OCI-LY1 (cell line): ENCODE data around the gene RILP.
A peak's percentile ranks its signal among the peaks of the same experiment; 100 is the strongest.

Source experiments
- H2AFZ ChIP-seq: fragments of 200-600 bp; sonication (generic), shearing (Covaris generic); 2 replicates; pipeline ENCODE4 v1.6.0; 2014; ENCODE audit warnings: antibody characterized with exemption, mild to moderate bottlenecking, low read length
- H3F3A ChIP-seq: fragments of 200-600 bp; sonication (generic), shearing (Covaris generic); 2 replicates; pipeline ENCODE4 v1.6.0; 2014; ENCODE audit warnings: mild to moderate bottlenecking, antibody characterized with exemption, low read length, moderate library complexity; ENCODE audit not compliant: insufficient read depth
- H3K27ac ChIP-seq: fragments of 200-600 bp; sonication (generic); 2 replicates; pipeline ENCODE4 v1.5.1; 2014; ENCODE audit warnings: low read length, mixed run types, mild to moderate bottlenecking, low read depth; ENCODE audit not compliant: poor library complexity, severe bottlenecking
- H3K27me3 ChIP-seq: fragments of 200-600 bp; sonication (generic); 2 replicates; pipeline ENCODE4 v1.6.0; 2014; ENCODE audit warnings: antibody characterized with exemption, mild to moderate bottlenecking, low read length, moderate library complexity; ENCODE audit not compliant: insufficient read depth
- H3K36me3 ChIP-seq: fragments of 200-600 bp; sonication (generic); 2 replicates; pipeline ENCODE4 v1.6.1; 2014; ENCODE audit warnings: mild to moderate bottlenecking, antibody characterized with exemption, low read length, moderate library complexity, mixed read lengths; ENCODE audit not compliant: insufficient read depth
- H3K4me1 ChIP-seq: fragments of 200-600 bp; sonication (generic); 2 replicates; pipeline ENCODE4 v1.5.1; 2014; ENCODE audit warnings: mild to moderate bottlenecking, low read length, moderate library complexity; ENCODE audit not compliant: insufficient read depth, severe bottlenecking
- H3K4me2 ChIP-seq: fragments of 200-600 bp; sonication (generic), shearing (Covaris generic); 2 replicates; pipeline ENCODE4 v1.6.1; 2014; ENCODE audit warnings: low read length
- H3K4me3 ChIP-seq: fragments of 200-600 bp; sonication (generic); 2 replicates; pipeline ENCODE4 v1.5.1; 2014; ENCODE audit warnings: low read length, low read depth, mild to moderate bottlenecking, mixed read lengths; ENCODE audit not compliant: poor library complexity, severe bottlenecking
- H3K79me2 ChIP-seq: fragments of 200-600 bp; shearing (Covaris generic); 2 replicates; pipeline ENCODE4 v1.6.1; 2016; ENCODE audit warnings: mixed run types, low read length, mixed read lengths; ENCODE audit not compliant: insufficient read depth
- H3K9ac ChIP-seq: fragments of 200-600 bp; sonication (generic), shearing (Covaris generic); 2 replicates; pipeline ENCODE4 v1.6.1; 2014; ENCODE audit warnings: mild to moderate bottlenecking, low read length, mixed read lengths
- H3K9me2 ChIP-seq: fragments of 200-600 bp; sonication (generic), shearing (Covaris generic); 2 replicates; pipeline ENCODE4 v1.6.1; 2014; ENCODE audit warnings: low read depth, mild to moderate bottlenecking, low read length, mixed read lengths
- H3K9me3 ChIP-seq: fragments of 200-600 bp; shearing (Covaris generic); 2 replicates; pipeline ENCODE4 v1.6.1; 2014; ENCODE audit warnings: low read length, mixed read lengths
- H4K20me1 ChIP-seq: fragments of 200-600 bp; sonication (generic), shearing (Covaris generic); 2 replicates; pipeline ENCODE4 v1.6.0; 2016; ENCODE audit warnings: mild to moderate bottlenecking, low read length; ENCODE audit not compliant: insufficient read depth
- EZH2 ChIP-seq: fragments of 200-600 bp; sonication (generic), shearing (Covaris generic); IDR thresholded peaks from 2 replicates; pipeline ENCODE4 v1.8.0; 2017; ENCODE audit warnings: borderline replicate concordance, mixed run types, mild to moderate bottlenecking, antibody characterized with exemption, low read length, moderate library complexity, mixed read lengths
- TF ChIP-seq, protein P1 (sequence below): fragments of 200-600 bp; sonication (generic), shearing (Covaris generic); IDR thresholded peaks from 2 replicates; pipeline ENCODE4 v1.5.1; 2017; ENCODE audit warnings: mild to moderate bottlenecking, antibody characterized with exemption, low read length, moderate library complexity, mixed read lengths

Gene RILP

GRCh38 chr17:1598399-1599095 lies 51.1 kb downstream of the RILP start:
- no peaks in the 10 kb centered on the region for H4K20me1 ChIP-seq
- no peak overlapping the region for H2AFZ ChIP-seq
- no peak overlapping the region for H3K9ac ChIP-seq
- H3K27me3 ChIP-seq = no peaks in the 10 kb centered on the region
- H3K9me3 ChIP-seq = peaks cover 10% of the 10 kb centered on the region; the same call in 1 of the 2 replicates
- H3F3A ChIP-seq = no peaks in the 10 kb centered on the region
- no peak overlapping the region for H3K4me2 ChIP-seq
- H3K27ac ChIP-seq = peak overlapping the region; percentile 18
- TF ChIP-seq, protein P1, sequence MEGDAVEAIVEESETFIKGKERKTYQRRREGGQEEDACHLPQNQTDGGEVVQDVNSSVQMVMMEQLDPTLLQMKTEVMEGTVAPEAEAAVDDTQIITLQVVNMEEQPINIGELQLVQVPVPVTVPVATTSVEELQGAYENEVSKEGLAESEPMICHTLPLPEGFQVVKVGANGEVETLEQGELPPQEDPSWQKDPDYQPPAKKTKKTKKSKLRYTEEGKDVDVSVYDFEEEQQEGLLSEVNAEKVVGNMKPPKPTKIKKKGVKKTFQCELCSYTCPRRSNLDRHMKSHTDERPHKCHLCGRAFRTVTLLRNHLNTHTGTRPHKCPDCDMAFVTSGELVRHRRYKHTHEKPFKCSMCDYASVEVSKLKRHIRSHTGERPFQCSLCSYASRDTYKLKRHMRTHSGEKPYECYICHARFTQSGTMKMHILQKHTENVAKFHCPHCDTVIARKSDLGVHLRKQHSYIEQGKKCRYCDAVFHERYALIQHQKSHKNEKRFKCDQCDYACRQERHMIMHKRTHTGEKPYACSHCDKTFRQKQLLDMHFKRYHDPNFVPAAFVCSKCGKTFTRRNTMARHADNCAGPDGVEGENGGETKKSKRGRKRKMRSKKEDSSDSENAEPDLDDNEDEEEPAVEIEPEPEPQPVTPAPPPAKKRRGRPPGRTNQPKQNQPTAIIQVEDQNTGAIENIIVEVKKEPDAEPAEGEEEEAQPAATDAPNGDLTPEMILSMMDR = no peak
- TF ChIP-seq EZH2 = no peak
- H3K4me1 ChIP-seq = peaks cover 21% of the 10 kb centered on the region
- no peak overlapping the region for H3K4me3 ChIP-seq
- peaks cover 62% of the 10 kb centered on the region for H3K36me3 ChIP-seq
- H3K79me2 ChIP-seq = no peaks in the 10 kb centered on the region
- no peaks in the 10 kb centered on the region for H3K9me2 ChIP-seq

- Histone ChIP-seq H3K27ac (no peak overlapping the region), H4K20me1 (no peaks in the 10 kb centered on the region), H3F3A (no peaks in the 10 kb centered on the region), H3K4me2 (no peak overlapping the region), H3K9ac (no peak overlapping the region), H3K27me3 (no peaks in the 10 kb centered on the region), H3K4me1 (peaks cover 27% of the 10 kb centered on the region), H3K9me2 (no peaks in the 10 kb centered on the region), H3K36me3 (peaks cover 56% of the 10 kb centered on the region), H2AFZ (no peak overlapping the region), H3K4me3 (no peak overlapping the region), H3K79me2 (no peaks in the 10 kb centered on the region), H3K9me3 (peaks cover 10% of the 10 kb centered on the region; the same call in 1 of the 2 replicates)
- TF ChIP-seq, protein P1 = no peak
- no peak for TF ChIP-seq EZH2
Measured at GRCh38 chr17:1597861-1598342, 51.8 kb downstream of the RILP start.
